K562 (cell line): ENCODE data around the gene PUSL1. TPM values are rescaled to one million over a fixed set of nuclear protein-coding genes. Genes with fewer than 3 reads are reported as not detected.

Source experiments
- ATAC-seq: fragments of 200-7000 bp; cut with Tn5 transposase; 3 replicates; pipeline ENCODE4 v1.9.1; 2020; ENCODE audit warnings: moderate library complexity
- BruUV-seq: library from RNA; stranded (reverse); fragments of 400-500 nt; replicated peaks from 2 replicates; lab custom pipeline; 2021; lab: Mats Ljungman, UMichigan
- CTCF ChIA-PET: fragments of 300-600 bp; formaldehyde crosslinking; extraction: SDS; loops from one replicate; lab custom pipeline; 2021; ENCODE audit warnings: low intra/inter-chr PET ratio; lab: Yijun Ruan, JAX
- POLR2A ChIA-PET: fragments of 300-600, 350-650 bp; sonication (Branson Sonifier 250); formaldehyde crosslinking; extraction: SDS; loops from one replicate; lab custom pipeline; 2021; ENCODE audit warnings: antibody characterized with exemption, inconsistent platforms; lab: Yijun Ruan, JAX
- DNase-seq, 4 experiments: peaks; one replicate each; pipeline versions ENCODE4 v3.0.0 to v3.0.0-alpha.2; 2011 to 2018; ENCODE audit warnings: low spot score in 3 of 4, mixed read lengths in 3 of 4; ENCODE audit errors: extremely low read depth in 1 of 4
- FAIRE-seq: peaks from 2 replicates; lab custom pipeline; 2011; peaks lifted over from hg19 to GRCh38; lab: Jason Lieb, UNC
- H2AFZ ChIP-seq: 2 replicates; pipeline ENCODE4 v1.6.0; 2011; ENCODE audit warnings: low read depth, low read length, control low read depth, inconsistent platforms
- H3K27ac ChIP-seq: fragments of 200-600 bp; 3 replicates; pipeline ENCODE4 v1.8.0; 2011; ENCODE audit warnings: low read depth, mild to moderate bottlenecking, control low read depth, inconsistent platforms, low read length, moderate library complexity, mixed read lengths; ENCODE audit errors: extremely low read depth
- H3K27me3 ChIP-seq, 2 experiments: fragments of 300-600 bp in 1 of 2; 2 replicates in 1 of 2; 3 replicates in 1 of 2; pipeline versions ENCODE4 v1.6.0 to v1.8.0; 2011; ENCODE audit warnings: inconsistent platforms in 2 of 2, low read length in 2 of 2, mild to moderate bottlenecking in 1 of 2, mixed read lengths in 1 of 2, moderate library complexity in 1 of 2; ENCODE audit not compliant: control insufficient read depth in 2 of 2, insufficient read depth in 2 of 2
- H3K36me3 ChIP-seq: fragments of 300-600 bp; 3 replicates; pipeline ENCODE4 v1.8.0; 2011; ENCODE audit warnings: mild to moderate bottlenecking, low read length, inconsistent platforms; ENCODE audit not compliant: control insufficient read depth, insufficient read depth
- H3K4me1 ChIP-seq, 2 experiments: fragments of 200-600 bp in 1 of 2; replicated peaks in 1 of 2; 2 replicates in 1 of 2; 3 replicates in 1 of 2; pipeline versions ENCODE4 v1.5.1 to v1.8.0; 2011; ENCODE audit warnings: inconsistent platforms in 2 of 2, low read length in 2 of 2, mild to moderate bottlenecking in 1 of 2, mixed read lengths in 1 of 2, moderate library complexity in 1 of 2; ENCODE audit not compliant: control insufficient read depth in 2 of 2, insufficient read depth in 2 of 2
- H3K4me2 ChIP-seq: 2 replicates; pipeline ENCODE4 v1.6.1; 2011; ENCODE audit warnings: low read length, control low read depth, inconsistent platforms, mixed read lengths; ENCODE audit not compliant: insufficient read depth
- H3K4me3 ChIP-seq: fragments of 200-600 bp; sonication (generic), shearing (Covaris generic); 2 replicates; pipeline ENCODE4 v1.5.1; 2016; ENCODE audit warnings: control low read depth, inconsistent platforms
- H3K79me2 ChIP-seq: fragments of 200-600 bp; 3 replicates; pipeline ENCODE4 v1.8.0; 2011; ENCODE audit warnings: low read length, inconsistent platforms; ENCODE audit not compliant: control insufficient read depth, insufficient read depth
- H3K9ac ChIP-seq, 2 experiments: 2 replicates each; pipeline versions ENCODE4 v1.6.0 to v1.6.1; 2011; ENCODE audit warnings: low read depth in 2 of 2, low read length in 2 of 2, control low read depth in 1 of 2, inconsistent platforms in 1 of 2, mild to moderate bottlenecking in 1 of 2, mixed read lengths in 1 of 2; ENCODE audit not compliant: insufficient read depth in 1 of 2
- H3K9me1 ChIP-seq: one replicate; pipeline ENCODE4 v1.6.0; 2011; ENCODE audit warnings: inconsistent platforms, mild to moderate bottlenecking, low read length, moderate library complexity; ENCODE audit not compliant: control insufficient read depth, insufficient read depth
- H3K9me3 ChIP-seq: replicated peaks from 2 replicates; pipeline ENCODE4 v1.5.1; 2011; ENCODE audit warnings: low read depth, low read length, inconsistent platforms; ENCODE audit not compliant: control insufficient read depth, insufficient read depth
- H4K20me1 ChIP-seq: replicated peaks from 2 replicates; pipeline ENCODE4 v1.6.1; 2011; ENCODE audit warnings: low read length, inconsistent platforms, mixed read lengths; ENCODE audit not compliant: control insufficient read depth, insufficient read depth
- COPS2 ChIP-seq: fragments of 450-650 bp; conservative IDR thresholded peaks from 2 replicates; pipeline ENCODE4 v1.6.1; 2016; ENCODE audit warnings: mild to moderate bottlenecking, moderate library complexity
- CREBBP ChIP-seq: IDR thresholded peaks from one replicate; pipeline ENCODE4 v1.6.1; 2012; ENCODE audit warnings: low read depth, mild to moderate bottlenecking, control low read depth, inconsistent platforms, low read length
- E2F3 ChIP-seq: fragments of 250-450 bp; sonication (Bioruptor Pico); IDR thresholded peaks from 2 replicates; pipeline ENCODE4 v1.4.0; 2020; ENCODE audit warnings: mild to moderate bottlenecking
- E4F1 ChIP-seq: fragments of 250-450 bp; sonication (Bioruptor Pico); IDR thresholded peaks from 2 replicates; pipeline ENCODE4 v1.5.0; 2021; ENCODE audit warnings: mild to moderate bottlenecking, borderline replicate concordance
- LARP7 ChIP-seq: fragments of 450-650 bp; IDR thresholded peaks from 2 replicates; pipeline ENCODE4 v1.6.1; 2016
- NBN ChIP-seq: fragments of 450-650 bp; IDR thresholded peaks from 2 replicates; pipeline ENCODE4 v1.6.1; 2016; ENCODE audit warnings: low read depth, mild to moderate bottlenecking
- PHF20 ChIP-seq: fragments of 450-650 bp; IDR thresholded peaks from 2 replicates; pipeline ENCODE4 v1.6.1; 2018; ENCODE audit not compliant: partially characterized antibody
- POLR2B ChIP-seq: fragments of 450-650 bp; IDR thresholded peaks from 2 replicates; pipeline ENCODE4 v1.6.1; 2018; ENCODE audit warnings: low read depth; ENCODE audit not compliant: partially characterized antibody
- PTRF ChIP-seq: fragments of 450-650 bp; IDR thresholded peaks from 2 replicates; pipeline ENCODE4 v1.6.1; 2016; ENCODE audit warnings: mild to moderate bottlenecking, missing genetic modification characterization, missing compliant biosample characterization
- RNF2 ChIP-seq: sonication (generic); IDR thresholded peaks from 2 replicates; pipeline ENCODE4 v1.6.1; 2016
- SNIP1 ChIP-seq: fragments of 450-650 bp; IDR thresholded peaks from 2 replicates; pipeline ENCODE4 v1.7.1; 2017; ENCODE audit warnings: low read depth, mild to moderate bottlenecking
- TCF7L2 ChIP-seq: fragments of 150-350 bp; IDR thresholded peaks from 2 replicates; pipeline ENCODE4 v1.6.1; 2016; ENCODE audit warnings: low read depth, mild to moderate bottlenecking, low read length, moderate library complexity
- TCFL5 ChIP-seq: fragments of 250-450 bp; sonication (Bioruptor Pico); conservative IDR thresholded peaks from 2 replicates; pipeline ENCODE4 v1.6.1; 2021; ENCODE audit warnings: mild to moderate bottlenecking, moderate library complexity, matching md5 sums
- ZNF644 ChIP-seq: fragments of 200-800 bp; sonication (Bioruptor generic); IDR thresholded peaks from 2 replicates; pipeline ENCODE4 v1.6.1; 2016; ENCODE audit warnings: low read depth, missing genetic modification characterization, missing compliant biosample characterization
- WGBS: fragments of 100-300 bp; shearing (Covaris generic); methylation state at CpG from one replicate; pipeline ENCODE4 v1.1.6; 2016; ENCODE audit warnings: low coverage, mixed read lengths; ENCODE audit not compliant: insufficient coverage; ENCODE audit errors: missing lambda C conversion rate; 5-methylcytosine and 5-hydroxymethylcytosine counted together
- in situ Hi-C: fragments of 300-500 bp; cut with MboI; formaldehyde crosslinking; loops from 4 replicates; pipeline ENCODE4 v1.15.0; 2018; ENCODE audit warnings: inconsistent platforms, mixed read lengths
- intact Hi-C: fragments of 100-400 bp; cut with micrococcal nuclease; formaldehyde crosslinking; loops from 2 replicates; pipeline ENCODE4 v1.14.2; 2022
- polyA plus RNA-seq, 8 experiments: library from polyadenylated mRNA; depleted of rRNA in 4 of 8; stranded (reverse) in 5 of 8; unstranded in 3 of 8; fragments of >200 nt; fragmentation: Nextera tagmentation in 2 of 8; fragmentation: Illumina TruSeq in 1 of 8; extraction: Ambion mirVana in 2 of 8; extraction: Trizol in 1 of 8; gene quantifications; 2 replicates each; pipeline versions ENCODE4 v1.2.1 to v1.2.3, GENCODE V29; 2011 to 2014; ENCODE audit warnings: inconsistent platforms in 1 of 8, missing spikeins in 1 of 8
- total RNA-seq, 7 experiments: library from RNA; depleted of rRNA in 6 of 7; stranded (reverse); fragments of >200 nt in 6 of 7; fragmentation: Illumina TruSeq in 2 of 7; extraction: Trizol in 2 of 7; gene quantifications; 2 replicates each; pipeline versions ENCODE4 v1.2.1 to v1.2.3, GENCODE V29; 2011 to 2021; ENCODE audit warnings: low replicate concordance in 1 of 7
- TF ChIP-seq, protein P1 (sequence below), 2 experiments: IDR thresholded peaks; 2 replicates each; pipeline ENCODE4 v1.6.1; 2011; ENCODE audit warnings: borderline replicate concordance in 1 of 2, control low read depth in 1 of 2, low read depth in 1 of 2, low read length in 1 of 2, mild to moderate bottlenecking in 1 of 2, mixed read lengths in 1 of 2, moderate library complexity in 1 of 2; ENCODE audit not compliant: insufficient read depth in 1 of 2, insufficient read length in 1 of 2, poor library complexity in 1 of 2, severe bottlenecking in 1 of 2; ENCODE audit errors: extremely low read depth in 1 of 2
- TF ChIP-seq, protein P2 (sequence below): fragments of 200-800 bp; sonication (Bioruptor generic); IDR thresholded peaks from 2 replicates; pipeline ENCODE4 v1.6.1; 2017; ENCODE audit warnings: missing genetic modification characterization, missing compliant biosample characterization

The PUSL1 gene
- total and polyA plus RNA-seq, 9 of the 15 experiments (the other 6 are each of a cell fraction or from before 2014, with no cell fraction given): 0.62 to 86.9 (median 13.6) TPM

GRCh38 chr1:1293263-1294249 is 14.8 kb upstream of the PUSL1 start:
- intact Hi-C loops: loop anchor here (2.0 to 10.0 kb wide), 2 partner anchors 177 to 309 kb away; partner anchors contain the start of genes C1orf159 and PERM1
- peak overlapping the region; percentile 51 for H3K4me3 ChIP-seq
- H3K9ac ChIP-seq: peak overlapping the region in 1 of 2 experiments; percentile 84; a peak in 3 of 4 replicates
- in situ Hi-C loops: no loop called here
- H3K9me1 ChIP-seq: peaks cover 8% of the 10 kb centered on the region
- POLR2A ChIA-PET: interaction anchor here (0.6 to 1.2 kb wide), 2 partner anchors 11 to 25 kb away, joined by 3 read pairs; no protein-coding TSS in a partner anchor
- H3K9me3 ChIP-seq: no peaks in the 10 kb centered on the region
- peak; percentile 35 for FAIRE-seq
- peaks cover 17% of the 10 kb centered on the region; the same call in 1 of the 3 replicates for H3K36me3 ChIP-seq
- WGBS: 22% methylated on average over 64 of the region's 94 CpGs
- peak overlapping the region; percentile 81 for H3K4me2 ChIP-seq
- CTCF ChIA-PET: no interaction called here
- no peaks in the 10 kb centered on the region for H3K79me2 ChIP-seq
- H3K4me1 ChIP-seq: peaks cover 5 to 71% of the 10 kb centered on the region in 2 experiments; a peak in 3 of 5 replicates
- peak; percentile 92 for ATAC-seq
- BruUV-seq: no TSS peak
- peaks cover 0 to 3% of the 10 kb centered on the region in 2 experiments; a peak in 1 of 5 replicates for H3K27me3 ChIP-seq
- H2AFZ ChIP-seq: peak overlapping the region; percentile 67; the same call in 1 of the 2 replicates
- DNase-seq: peak; percentile 90 to 99 (median 98)
- peak overlapping the region; percentile 54; the same call in 2 of the 3 replicates for H3K27ac ChIP-seq
- H4K20me1 ChIP-seq: peaks cover 16% of the 10 kb centered on the region; the same call in 1 of the 2 replicates
- no peak for TF ChIP-seq RNF2
- TF ChIP-seq, protein P1, sequence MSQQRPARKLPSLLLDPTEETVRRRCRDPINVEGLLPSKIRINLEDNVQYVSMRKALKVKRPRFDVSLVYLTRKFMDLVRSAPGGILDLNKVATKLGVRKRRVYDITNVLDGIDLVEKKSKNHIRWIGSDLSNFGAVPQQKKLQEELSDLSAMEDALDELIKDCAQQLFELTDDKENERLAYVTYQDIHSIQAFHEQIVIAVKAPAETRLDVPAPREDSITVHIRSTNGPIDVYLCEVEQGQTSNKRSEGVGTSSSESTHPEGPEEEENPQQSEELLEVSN (IDR thresholded peaks at IDR 0.05; ENCODE audit: borderline replicate concordance in 1 of 2, extremely low read depth in 1 of 2, insufficient read depth in 1 of 2, insufficient read length in 1 of 2, low read depth in 1 of 2, low read length in 1 of 2, poor library complexity in 1 of 2, severe bottlenecking in 1 of 2): peak; percentile 74 to 91
- TF ChIP-seq PHF20: no peak
- TF ChIP-seq POLR2B: no peak
- TF ChIP-seq ZNF644 (tag): no peak
- TF ChIP-seq, protein P2, sequence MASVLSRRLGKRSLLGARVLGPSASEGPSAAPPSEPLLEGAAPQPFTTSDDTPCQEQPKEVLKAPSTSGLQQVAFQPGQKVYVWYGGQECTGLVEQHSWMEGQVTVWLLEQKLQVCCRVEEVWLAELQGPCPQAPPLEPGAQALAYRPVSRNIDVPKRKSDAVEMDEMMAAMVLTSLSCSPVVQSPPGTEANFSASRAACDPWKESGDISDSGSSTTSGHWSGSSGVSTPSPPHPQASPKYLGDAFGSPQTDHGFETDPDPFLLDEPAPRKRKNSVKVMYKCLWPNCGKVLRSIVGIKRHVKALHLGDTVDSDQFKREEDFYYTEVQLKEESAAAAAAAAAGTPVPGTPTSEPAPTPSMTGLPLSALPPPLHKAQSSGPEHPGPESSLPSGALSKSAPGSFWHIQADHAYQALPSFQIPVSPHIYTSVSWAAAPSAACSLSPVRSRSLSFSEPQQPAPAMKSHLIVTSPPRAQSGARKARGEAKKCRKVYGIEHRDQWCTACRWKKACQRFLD: no peak
- no peak for TF ChIP-seq LARP7
- no peak for TF ChIP-seq CREBBP
- no peak for TF ChIP-seq NBN
- TF ChIP-seq E2F3: no peak
- no peak for TF ChIP-seq PTRF
- TF ChIP-seq TCF7L2: no peak
- TF ChIP-seq SNIP1: no peak
- TF ChIP-seq TCFL5 (CRISPR knock-in tag): no peak
- no peak for TF ChIP-seq COPS2
- TF ChIP-seq E4F1 (CRISPR knock-in tag): no peak
